Epithelial cell of esophagus (primary cell): ENCODE results near the gene AUTS2.

Experiments used
- DNase-seq: peaks from one replicate; pipeline ENCODE4 v3.0.0; 2010; ENCODE audit warnings: low read depth
- H3K4me3 ChIP-seq: 2 replicates; pipeline ENCODE4 v1.5.1; 2011; ENCODE audit warnings: mild to moderate bottlenecking, low read length, control low read depth
- CTCF ChIP-seq: IDR thresholded peaks from 2 replicates; pipeline ENCODE4 v1.5.1; 2011; ENCODE audit warnings: low read depth, mild to moderate bottlenecking, low read length, control low read depth, inconsistent platforms; ENCODE audit not compliant: insufficient read depth; ENCODE audit errors: missing control alignments

AUTS2 gene

GRCh38 chr7:69631131-69631530, 32.9 kb downstream of the AUTS2 start:
- DNase-seq: no peak
- TF ChIP-seq CTCF: no peak
- no peak overlapping the region for H3K4me3 ChIP-seq

- TF ChIP-seq CTCF: no peak
- no peak for DNase-seq
- no peak overlapping the region for H3K4me3 ChIP-seq
These were observed 34.0 kb downstream of the AUTS2 start for GRCh38 chr7:69632280-69632679.

DNA sequence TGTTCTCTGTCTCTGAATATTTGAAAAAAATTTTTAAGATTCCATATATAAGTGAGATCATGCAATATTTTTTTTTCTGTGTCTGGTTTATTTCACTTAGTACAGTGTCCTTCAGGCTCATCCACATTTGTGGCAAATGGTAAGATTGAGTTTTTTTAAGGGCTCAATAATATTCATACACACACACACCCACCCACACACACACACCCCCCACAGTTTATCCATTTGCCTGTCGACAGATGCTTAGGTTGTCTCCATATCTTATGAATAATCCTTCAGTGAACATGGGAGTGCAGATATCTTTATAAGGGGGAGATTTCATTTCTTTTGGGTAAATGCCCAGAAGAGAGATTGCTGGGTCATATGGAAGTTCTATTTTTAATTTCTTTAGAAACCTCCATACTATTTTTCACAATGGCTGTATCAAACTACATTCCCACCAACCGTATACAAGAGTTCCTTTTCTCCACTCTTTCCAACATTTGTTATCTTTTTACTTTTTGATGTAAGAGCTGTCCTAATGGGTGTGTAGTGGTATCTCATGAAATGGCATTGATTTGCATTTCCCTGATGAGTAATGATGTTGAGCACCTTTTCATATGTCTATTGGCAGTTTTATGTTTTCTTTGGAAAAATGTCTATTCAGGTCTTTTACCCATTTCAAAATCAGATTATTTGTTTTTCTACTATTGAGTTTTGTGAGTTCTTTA, 35.0 kb downstream of the AUTS2 start:
- no peak for TF ChIP-seq CTCF
- no peak for DNase-seq
- no peak overlapping the region for H3K4me3 ChIP-seq

GRCh38 chr7:69635555-69636185, 37.4 kb downstream of the AUTS2 start:
- no peak for TF ChIP-seq CTCF
- H3K4me3 ChIP-seq: no peak overlapping the region
- DNase-seq: no peak

- H3K4me3 ChIP-seq: no peak overlapping the region
- TF ChIP-seq CTCF: no peak
- no peak for DNase-seq
These were observed 40.4 kb downstream of the AUTS2 start for GRCh38 chr7:69638674-69639073.

GRCh38 chr7:69640216-69640615, 41.9 kb downstream of the AUTS2 start:
- no peak for DNase-seq
- TF ChIP-seq CTCF: no peak
- H3K4me3 ChIP-seq: no peak overlapping the region

DNA sequence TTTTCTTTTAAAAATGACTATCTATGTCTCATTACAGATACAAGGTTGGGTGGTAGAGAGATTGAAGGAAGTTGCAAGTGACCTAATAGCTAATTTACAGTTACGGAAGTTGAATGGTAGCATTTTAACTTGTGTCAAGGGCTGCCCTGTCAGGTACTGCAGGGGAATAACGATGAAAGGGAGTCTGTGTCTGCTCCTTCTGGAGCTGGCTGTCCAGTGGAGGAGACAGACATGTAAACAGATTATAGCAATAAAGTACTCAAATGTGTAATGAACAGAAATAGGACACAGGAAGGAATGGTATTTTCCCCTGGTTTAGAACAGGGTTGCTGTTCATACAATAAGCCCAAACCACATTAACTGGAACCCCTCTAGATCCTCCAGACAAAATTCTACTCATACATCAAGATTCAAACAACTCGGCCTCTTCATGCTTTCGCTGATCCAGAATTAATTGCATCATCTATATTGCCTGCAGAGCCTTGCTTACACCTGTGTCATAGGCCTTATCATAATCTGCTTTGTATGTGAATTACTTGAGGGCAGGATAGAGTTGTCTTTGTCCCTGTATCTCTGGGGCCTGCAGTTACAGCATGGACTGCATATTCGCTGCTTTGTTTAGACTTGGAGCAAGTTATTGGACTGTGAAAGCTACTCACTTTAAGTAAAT, 42.8 kb downstream of the AUTS2 start:
- no peak overlapping the region for H3K4me3 ChIP-seq
- no peak for DNase-seq
- TF ChIP-seq CTCF: no peak
